HEK293 (cell line): ENCODE measurements around the gene PLEKHM1.

Source experiments
- CTCF ChIA-PET: fragments of 350-600 bp; formaldehyde crosslinking; extraction: SDS; loops from one replicate; lab custom pipeline; 2021; ENCODE audit warnings: antibody characterized with exemption; lab: Yijun Ruan, JAX
- POLR2A ChIA-PET: fragments of 300-600 bp; formaldehyde crosslinking; extraction: SDS; loops from one replicate; lab custom pipeline; 2020; ENCODE audit warnings: antibody characterized with exemption, inconsistent platforms; lab: Yijun Ruan, JAX
- H3K27ac ChIP-seq: fragments of 200-500 bp; sonication (Bioruptor generic); 2 replicates; pipeline ENCODE4 v1.5.1; 2014; ENCODE audit warnings: low read depth, low read length, control low read depth, inconsistent platforms; ENCODE audit errors: extremely low read depth
- H3K36me3 ChIP-seq, 2 experiments: fragments of 200-500 bp in 1 of 2; sonication (Bioruptor generic) in 1 of 2; 1 replicate in 1 of 2; 2 replicates in 1 of 2; pipeline ENCODE4 v1.5.1; 2014 to 2017; ENCODE audit warnings: inconsistent platforms in 2 of 2, low read length in 2 of 2; ENCODE audit not compliant: control insufficient read depth in 2 of 2, insufficient read depth in 1 of 2
- H3K4me1 ChIP-seq: fragments of 200-500 bp; sonication (Bioruptor generic); 2 replicates; pipeline ENCODE4 v1.5.1; 2014; ENCODE audit warnings: mild to moderate bottlenecking, low read length, inconsistent platforms; ENCODE audit not compliant: control insufficient read depth, insufficient read depth
- H3K4me3 ChIP-seq: 2 replicates; pipeline ENCODE4 v1.5.1; 2011; ENCODE audit warnings: low read depth, mild to moderate bottlenecking, control low read depth, low read length, moderate library complexity
- H3K9me3 ChIP-seq: fragments of 200-500 bp; sonication (Bioruptor generic); 2 replicates; pipeline ENCODE4 v1.5.1; 2014; ENCODE audit warnings: low read depth, low read length, inconsistent platforms; ENCODE audit not compliant: control insufficient read depth, insufficient read depth
- EGR2 ChIP-seq: fragments of 450-650 bp; formaldehyde crosslinking; IDR thresholded peaks from 2 replicates; pipeline ENCODE4 v1.5.1; 2016; ENCODE audit warnings: low read depth, missing biosample characterization, missing genetic modification characterization
- GLIS1 ChIP-seq: fragments of 450-650 bp; formaldehyde crosslinking; IDR thresholded peaks from 2 replicates; pipeline ENCODE4 v1.5.1; 2016; ENCODE audit warnings: missing biosample characterization, missing genetic modification characterization
- HOXD13 ChIP-seq: sonication (generic); formaldehyde crosslinking; IDR thresholded peaks from 2 replicates; pipeline ENCODE4 v1.8.0; 2022; ENCODE audit warnings: missing genetic modification reagents, borderline replicate concordance
- YY2 ChIP-seq: fragments of 450-650 bp; formaldehyde crosslinking; IDR thresholded peaks from 2 replicates; pipeline ENCODE4 v1.5.1; 2016; ENCODE audit warnings: missing biosample characterization, missing genetic modification characterization
- ZBTB17 ChIP-seq: fragments of 450-650 bp; formaldehyde crosslinking; IDR thresholded peaks from 2 replicates; pipeline ENCODE4 v1.5.1; 2016; ENCODE audit warnings: missing biosample characterization, missing genetic modification characterization
- ZBTB48 ChIP-seq: fragments of 450-650 bp; formaldehyde crosslinking; IDR thresholded peaks from 2 replicates; pipeline ENCODE4 v1.5.1; 2016; ENCODE audit warnings: missing biosample characterization, missing genetic modification characterization
- ZBTB7A ChIP-seq: fragments of 450-650 bp; formaldehyde crosslinking; IDR thresholded peaks from 2 replicates; pipeline ENCODE4 v1.5.1; 2016; ENCODE audit warnings: low read depth, missing biosample characterization, missing genetic modification characterization
- ZFHX2 ChIP-seq: fragments of 450-650 bp; formaldehyde crosslinking; conservative IDR thresholded peaks from 2 replicates; pipeline ENCODE4 v1.5.1; 2016; ENCODE audit warnings: missing biosample characterization, missing genetic modification characterization
- ZFP69B ChIP-seq: fragments of 450-650 bp; formaldehyde crosslinking; IDR thresholded peaks from 2 replicates; pipeline ENCODE4 v1.5.1; 2016; ENCODE audit warnings: missing biosample characterization, missing genetic modification characterization
- ZIC2 ChIP-seq: fragments of 450-650 bp; formaldehyde crosslinking; IDR thresholded peaks from 2 replicates; pipeline ENCODE4 v1.5.1; 2016; ENCODE audit warnings: missing biosample characterization, missing genetic modification characterization
- ZNF140 ChIP-seq: fragments of 450-650 bp; formaldehyde crosslinking; IDR thresholded peaks from 2 replicates; pipeline ENCODE4 v1.5.1; 2016; ENCODE audit warnings: missing biosample characterization, missing genetic modification characterization
- ZNF16 ChIP-seq: fragments of 450-650 bp; formaldehyde crosslinking; IDR thresholded peaks from 2 replicates; pipeline ENCODE4 v1.5.1; 2016; ENCODE audit warnings: low read depth, missing biosample characterization, missing genetic modification characterization
- ZNF302 ChIP-seq: fragments of 450-650 bp; formaldehyde crosslinking; IDR thresholded peaks from 2 replicates; pipeline ENCODE4 v1.5.1; 2016; ENCODE audit warnings: missing biosample characterization, missing genetic modification characterization, low read depth
- ZNF335 ChIP-seq: fragments of 450-650 bp; formaldehyde crosslinking; conservative IDR thresholded peaks from 2 replicates; pipeline ENCODE4 v1.5.1; 2016; ENCODE audit warnings: missing biosample characterization, missing genetic modification characterization
- ZNF521 ChIP-seq: fragments of 450-650 bp; formaldehyde crosslinking; IDR thresholded peaks from 2 replicates; pipeline ENCODE4 v1.5.1; 2017; ENCODE audit warnings: missing biosample characterization, mild to moderate bottlenecking, missing genetic modification characterization
- ZNF560 ChIP-seq: fragments of 450-650 bp; formaldehyde crosslinking; IDR thresholded peaks from 2 replicates; pipeline ENCODE4 v1.5.1; 2017; ENCODE audit warnings: missing biosample characterization, missing genetic modification characterization, borderline replicate concordance
- ZNF585B ChIP-seq: fragments of 450-650 bp; formaldehyde crosslinking; IDR thresholded peaks from 2 replicates; pipeline ENCODE4 v1.5.1; 2016; ENCODE audit warnings: missing biosample characterization, missing genetic modification characterization
- ZNF624 ChIP-seq: fragments of 450-650 bp; formaldehyde crosslinking; IDR thresholded peaks from 2 replicates; pipeline ENCODE4 v1.5.1; 2017; ENCODE audit warnings: missing biosample characterization, missing genetic modification characterization
- TF ChIP-seq, protein P1 (sequence below): fragments of 450-650 bp; formaldehyde crosslinking; conservative IDR thresholded peaks from 2 replicates; pipeline ENCODE4 v1.5.1; 2016; ENCODE audit warnings: low read depth, missing biosample characterization, missing genetic modification characterization
- TF ChIP-seq, protein P2 (sequence below): fragments of 450-650 bp; formaldehyde crosslinking; IDR thresholded peaks from 2 replicates; pipeline ENCODE4 v1.5.1; 2016; ENCODE audit warnings: missing biosample characterization, missing genetic modification characterization
- TF ChIP-seq, protein P3 (sequence below): fragments of 450-650 bp; formaldehyde crosslinking; IDR thresholded peaks from 2 replicates; pipeline ENCODE4; 2016; ENCODE audit warnings: missing biosample characterization, missing genetic modification characterization
- TF ChIP-seq, protein P4 (sequence below): fragments of 450-650 bp; formaldehyde crosslinking; IDR thresholded peaks from 2 replicates; pipeline ENCODE4 v1.5.1; 2016; ENCODE audit warnings: missing biosample characterization, missing genetic modification characterization
- TF ChIP-seq, protein P5 (sequence below): fragments of 450-650 bp; formaldehyde crosslinking; IDR thresholded peaks from 2 replicates; pipeline ENCODE4 v1.5.1; 2016; ENCODE audit warnings: missing biosample characterization, missing genetic modification characterization

The PLEKHM1 gene

GRCh38 chr17:45433159-45433535 is 57.4 kb downstream of the PLEKHM1 start:
- Histone ChIP-seq H3K4me3 (no peak overlapping the region), H3K4me1 (peaks cover 2% of the 10 kb centered on the region; the same call in 1 of the 2 replicates), H3K36me3 (peaks cover 0 to 21% of the 10 kb centered on the region in 2 experiments; a peak in 2 of 3 replicates), H3K27ac (no peak overlapping the region), H3K9me3 (no peaks in the 10 kb centered on the region)
- ChIA-PET POLR2A (no interaction called here), CTCF (interaction anchor here (0.6 kb wide), 1 partner anchor 460 kb away, joined by 3 read pairs; no protein-coding TSS in a partner anchor)
- TF ChIP-seq ZNF624 (tag by site-specific recombination) = no peak
- TF ChIP-seq, protein P1, sequence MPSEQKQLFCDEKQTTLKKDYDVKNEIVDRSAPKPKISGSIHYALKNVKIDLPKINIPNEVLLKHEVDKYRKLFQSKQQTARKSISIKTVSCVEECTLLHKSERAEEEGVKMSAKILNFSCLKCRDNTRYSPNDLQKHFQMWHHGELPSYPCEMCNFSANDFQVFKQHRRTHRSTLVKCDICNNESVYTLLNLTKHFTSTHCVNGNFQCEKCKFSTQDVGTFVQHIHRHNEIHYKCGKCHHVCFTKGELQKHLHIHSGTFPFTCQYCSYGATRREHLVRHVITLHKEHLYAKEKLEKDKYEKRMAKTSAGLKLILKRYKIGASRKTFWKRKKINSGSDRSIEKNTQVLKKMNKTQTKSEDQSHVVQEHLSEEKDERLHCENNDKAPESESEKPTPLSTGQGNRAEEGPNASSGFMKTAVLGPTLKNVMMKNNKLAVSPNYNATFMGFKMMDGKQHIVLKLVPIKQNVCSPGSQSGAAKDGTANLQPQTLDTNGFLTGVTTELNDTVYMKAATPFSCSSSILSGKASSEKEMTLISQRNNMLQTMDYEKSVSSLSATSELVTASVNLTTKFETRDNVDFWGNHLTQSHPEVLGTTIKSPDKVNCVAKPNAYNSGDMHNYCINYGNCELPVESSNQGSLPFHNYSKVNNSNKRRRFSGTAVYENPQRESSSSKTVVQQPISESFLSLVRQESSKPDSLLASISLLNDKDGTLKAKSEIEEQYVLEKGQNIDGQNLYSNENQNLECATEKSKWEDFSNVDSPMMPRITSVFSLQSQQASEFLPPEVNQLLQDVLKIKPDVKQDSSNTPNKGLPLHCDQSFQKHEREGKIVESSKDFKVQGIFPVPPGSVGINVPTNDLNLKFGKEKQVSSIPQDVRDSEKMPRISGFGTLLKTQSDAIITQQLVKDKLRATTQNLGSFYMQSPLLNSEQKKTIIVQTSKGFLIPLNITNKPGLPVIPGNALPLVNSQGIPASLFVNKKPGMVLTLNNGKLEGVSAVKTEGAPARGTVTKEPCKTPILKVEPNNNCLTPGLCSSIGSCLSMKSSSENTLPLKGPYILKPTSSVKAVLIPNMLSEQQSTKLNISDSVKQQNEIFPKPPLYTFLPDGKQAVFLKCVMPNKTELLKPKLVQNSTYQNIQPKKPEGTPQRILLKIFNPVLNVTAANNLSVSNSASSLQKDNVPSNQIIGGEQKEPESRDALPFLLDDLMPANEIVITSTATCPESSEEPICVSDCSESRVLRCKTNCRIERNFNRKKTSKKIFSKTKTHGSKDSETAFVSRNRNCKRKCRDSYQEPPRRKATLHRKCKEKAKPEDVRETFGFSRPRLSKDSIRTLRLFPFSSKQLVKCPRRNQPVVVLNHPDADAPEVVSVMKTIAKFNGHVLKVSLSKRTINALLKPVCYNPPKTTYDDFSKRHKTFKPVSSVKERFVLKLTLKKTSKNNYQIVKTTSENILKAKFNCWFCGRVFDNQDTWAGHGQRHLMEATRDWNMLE (tag by site-specific recombination) = no peak
- no peak for TF ChIP-seq ZNF560
- TF ChIP-seq ZNF140 (tag by site-specific recombination) = no peak
- no peak for TF ChIP-seq ZNF585B
- TF ChIP-seq ZFP69B = no peak
- no peak for TF ChIP-seq ZNF16
- TF ChIP-seq YY2 (tag by site-specific recombination) = no peak
- TF ChIP-seq HOXD13 (CRISPR knock-in tag) = no peak
- no peak for TF ChIP-seq ZIC2 (tag by site-specific recombination)
- no peak for TF ChIP-seq ZNF302 (tag by site-specific recombination)
- TF ChIP-seq ZBTB48 (tag by site-specific recombination) = no peak
- TF ChIP-seq ZNF521 (tag by site-specific recombination) = no peak

DNA sequence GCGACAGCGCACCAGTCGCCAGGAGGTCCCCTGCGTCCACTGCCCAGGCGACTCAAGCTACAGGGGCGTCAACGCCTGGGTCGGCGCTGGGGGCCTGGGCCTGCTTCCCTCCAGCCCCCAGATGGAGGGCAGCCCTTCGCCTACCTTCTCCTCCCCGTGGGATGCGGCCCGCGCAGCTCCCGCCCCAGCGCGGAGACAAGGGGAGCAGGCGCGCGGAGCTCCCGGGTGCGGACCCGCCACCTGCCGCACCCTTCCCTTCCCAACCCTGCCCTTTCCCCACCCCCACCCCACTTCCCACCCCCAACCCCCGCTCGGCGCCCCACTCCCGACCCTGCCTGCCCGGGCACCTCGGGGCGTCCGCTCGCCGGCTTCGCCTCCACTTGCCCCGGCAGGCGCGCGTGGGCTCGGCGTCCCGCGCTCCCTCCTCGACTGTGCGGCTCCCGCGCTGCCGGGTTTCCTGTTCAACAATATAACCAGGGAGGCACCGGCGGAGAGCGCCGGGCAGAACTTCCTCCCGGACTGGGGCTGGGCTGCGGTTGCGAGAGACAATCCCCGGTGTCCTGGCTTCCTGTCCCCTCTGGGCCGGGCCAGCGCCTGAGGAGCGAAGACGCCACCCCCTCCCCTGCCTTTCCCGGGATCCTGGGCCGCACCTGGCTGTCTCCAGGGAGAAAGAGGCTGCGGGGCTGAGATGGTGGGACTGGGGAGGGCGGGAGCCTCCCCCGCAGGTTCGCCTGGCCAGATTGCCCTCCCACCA is 57.9 kb downstream of the PLEKHM1 start, which contains the start of gene ARHGAP27:
Gene ARHGAP27 (minus strand): TSS at position 466 of the 754 bp plus-strand sequence. CDS start 2,591 bp downstream, outside the sequence.
- H3K36me3 ChIP-seq = peaks cover 0 to 17% of the 10 kb centered on the region in 2 experiments; a peak in 2 of 3 replicates
- no peaks in the 10 kb centered on the region for H3K9me3 ChIP-seq
- peaks cover 2% of the 10 kb centered on the region; the same call in 1 of the 2 replicates for H3K4me1 ChIP-seq
- H3K27ac ChIP-seq = peak within 1 kb of the TSS; percentile 16; the same call in 1 of the 2 replicates
- ChIA-PET POLR2A (no interaction called here), CTCF (interaction anchor here (0.7 kb wide), 1 partner anchor 47 kb away, joined by 5 read pairs; no protein-coding TSS in a partner anchor)
- peak within 1 kb of the TSS; percentile 52 for H3K4me3 ChIP-seq
- no peak for TF ChIP-seq ZBTB17 (tag by site-specific recombination)
- no peak for TF ChIP-seq ZBTB7A (tag by site-specific recombination)
- 0 out of 2 replicates have a peak, but pooled peaks have one; percentile 1 for TF ChIP-seq ZNF335 (tag by site-specific recombination)
- TF ChIP-seq, protein P2, sequence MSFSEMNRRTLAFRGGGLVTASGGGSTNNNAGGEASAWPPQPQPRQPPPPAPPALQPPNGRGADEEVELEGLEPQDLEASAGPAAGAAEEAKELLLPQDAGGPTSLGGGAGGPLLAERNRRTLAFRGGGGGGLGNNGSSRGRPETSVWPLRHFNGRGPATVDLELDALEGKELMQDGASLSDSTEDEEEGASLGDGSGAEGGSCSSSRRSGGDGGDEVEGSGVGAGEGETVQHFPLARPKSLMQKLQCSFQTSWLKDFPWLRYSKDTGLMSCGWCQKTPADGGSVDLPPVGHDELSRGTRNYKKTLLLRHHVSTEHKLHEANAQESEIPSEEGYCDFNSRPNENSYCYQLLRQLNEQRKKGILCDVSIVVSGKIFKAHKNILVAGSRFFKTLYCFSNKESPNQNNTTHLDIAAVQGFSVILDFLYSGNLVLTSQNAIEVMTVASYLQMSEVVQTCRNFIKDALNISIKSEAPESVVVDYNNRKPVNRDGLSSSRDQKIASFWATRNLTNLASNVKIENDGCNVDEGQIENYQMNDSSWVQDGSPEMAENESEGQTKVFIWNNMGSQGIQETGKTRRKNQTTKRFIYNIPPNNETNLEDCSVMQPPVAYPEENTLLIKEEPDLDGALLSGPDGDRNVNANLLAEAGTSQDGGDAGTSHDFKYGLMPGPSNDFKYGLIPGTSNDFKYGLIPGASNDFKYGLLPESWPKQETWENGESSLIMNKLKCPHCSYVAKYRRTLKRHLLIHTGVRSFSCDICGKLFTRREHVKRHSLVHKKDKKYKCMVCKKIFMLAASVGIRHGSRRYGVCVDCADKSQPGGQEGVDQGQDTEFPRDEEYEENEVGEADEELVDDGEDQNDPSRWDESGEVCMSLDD (tag by site-specific recombination) = no peak
- TF ChIP-seq, protein P3, sequence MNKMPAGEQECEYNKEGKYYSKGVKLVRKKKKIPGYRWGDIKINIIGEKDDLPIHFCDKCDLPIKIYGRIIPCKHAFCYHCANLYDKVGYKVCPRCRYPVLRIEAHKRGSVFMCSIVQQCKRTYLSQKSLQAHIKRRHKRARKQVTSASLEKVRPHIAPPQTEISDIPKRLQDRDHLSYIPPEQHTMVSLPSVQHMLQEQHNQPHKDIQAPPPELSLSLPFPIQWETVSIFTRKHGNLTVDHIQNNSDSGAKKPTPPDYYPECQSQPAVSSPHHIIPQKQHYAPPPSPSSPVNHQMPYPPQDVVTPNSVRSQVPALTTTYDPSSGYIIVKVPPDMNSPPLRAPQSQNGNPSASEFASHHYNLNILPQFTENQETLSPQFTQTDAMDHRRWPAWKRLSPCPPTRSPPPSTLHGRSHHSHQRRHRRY (tag by site-specific recombination) = no peak
- peak; percentile 40; the same call in 1 of the 2 replicates for TF ChIP-seq ZFHX2 (tag by site-specific recombination)
- TF ChIP-seq, protein P4, sequence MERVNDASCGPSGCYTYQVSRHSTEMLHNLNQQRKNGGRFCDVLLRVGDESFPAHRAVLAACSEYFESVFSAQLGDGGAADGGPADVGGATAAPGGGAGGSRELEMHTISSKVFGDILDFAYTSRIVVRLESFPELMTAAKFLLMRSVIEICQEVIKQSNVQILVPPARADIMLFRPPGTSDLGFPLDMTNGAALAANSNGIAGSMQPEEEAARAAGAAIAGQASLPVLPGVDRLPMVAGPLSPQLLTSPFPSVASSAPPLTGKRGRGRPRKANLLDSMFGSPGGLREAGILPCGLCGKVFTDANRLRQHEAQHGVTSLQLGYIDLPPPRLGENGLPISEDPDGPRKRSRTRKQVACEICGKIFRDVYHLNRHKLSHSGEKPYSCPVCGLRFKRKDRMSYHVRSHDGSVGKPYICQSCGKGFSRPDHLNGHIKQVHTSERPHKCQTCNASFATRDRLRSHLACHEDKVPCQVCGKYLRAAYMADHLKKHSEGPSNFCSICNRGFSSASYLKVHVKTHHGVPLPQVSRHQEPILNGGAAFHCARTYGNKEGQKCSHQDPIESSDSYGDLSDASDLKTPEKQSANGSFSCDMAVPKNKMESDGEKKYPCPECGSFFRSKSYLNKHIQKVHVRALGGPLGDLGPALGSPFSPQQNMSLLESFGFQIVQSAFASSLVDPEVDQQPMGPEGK (tag by site-specific recombination) = peak; percentile 18; the same call in 1 of the 2 replicates
- peak; percentile 63 for TF ChIP-seq EGR2 (tag by site-specific recombination)
- TF ChIP-seq GLIS1 (tag by site-specific recombination) = peak; percentile 77
- TF ChIP-seq, protein P5, sequence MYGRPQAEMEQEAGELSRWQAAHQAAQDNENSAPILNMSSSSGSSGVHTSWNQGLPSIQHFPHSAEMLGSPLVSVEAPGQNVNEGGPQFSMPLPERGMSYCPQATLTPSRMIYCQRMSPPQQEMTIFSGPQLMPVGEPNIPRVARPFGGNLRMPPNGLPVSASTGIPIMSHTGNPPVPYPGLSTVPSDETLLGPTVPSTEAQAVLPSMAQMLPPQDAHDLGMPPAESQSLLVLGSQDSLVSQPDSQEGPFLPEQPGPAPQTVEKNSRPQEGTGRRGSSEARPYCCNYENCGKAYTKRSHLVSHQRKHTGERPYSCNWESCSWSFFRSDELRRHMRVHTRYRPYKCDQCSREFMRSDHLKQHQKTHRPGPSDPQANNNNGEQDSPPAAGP (tag by site-specific recombination) = 0 out of 2 replicates have a peak, but pooled peaks have one; percentile 30
